Activated T-helper 17 cell treated with anti-CD3 and anti-CD28 coated beads, Interleukin-2, amount 50 U/mL, for 72 hours (primary cell): Measurements from ENCODE around the gene SLC30A5. TPM values are rescaled to one million over a fixed set of nuclear protein-coding genes. Genes with fewer than 3 reads are reported as not detected.

Source experiments
- ATAC-seq: fragments of 150-1000 bp; cut with Tn5 transposase; replicated peaks from 2 replicates; pipeline ENCODE4 v1.10.0; 2021; ENCODE audit warnings: mild to moderate bottlenecking, moderate library complexity
- H3K27ac Mint-ChIP-seq: one replicate; pipeline ENCODE4 v1.8.0; 2022; ENCODE audit warnings: mixed read lengths
- H3K27me3 Mint-ChIP-seq: one replicate; pipeline ENCODE4 v1.8.0; 2022; ENCODE audit warnings: mixed read lengths
- H3K36me3 Mint-ChIP-seq: one replicate; pipeline ENCODE4 v1.8.0; 2022; ENCODE audit warnings: low read depth, mild to moderate bottlenecking, mixed read lengths
- H3K4me1 Mint-ChIP-seq: one replicate; pipeline ENCODE4 v1.8.0; 2022; ENCODE audit warnings: mixed read lengths
- H3K4me3 Mint-ChIP-seq: one replicate; pipeline ENCODE4 v1.8.0; 2022; ENCODE audit warnings: mild to moderate bottlenecking, mixed read lengths
- H3K9me3 Mint-ChIP-seq: one replicate; pipeline ENCODE4 v1.8.0; 2022; ENCODE audit warnings: mixed read lengths
- total RNA-seq, 2 donors: library from RNA; stranded (reverse); gene quantifications; one replicate each; pipeline ENCODE4 v1.2.3, GENCODE V29; 2022

Gene SLC30A5
- total RNA-seq, 2 donors from 2014 or later = 23.7 to 44.7 TPM

- Mint-ChIP-seq H3K4me1 (peaks cover 6% of the 10 kb centered on the region), H3K27ac (peak overlapping the region; percentile 88), H3K4me3 (peak overlapping the region; percentile 92), H3K27me3 (no peaks in the 10 kb centered on the region), H3K9me3 (no peaks in the 10 kb centered on the region), H3K36me3 (peaks cover 57% of the 10 kb centered on the region)
- ATAC-seq = no peak
Observed at GRCh38 chr5:69167493-69167855, 73.7 kb downstream of the SLC30A5 start.

- Mint-ChIP-seq H3K9me3 (no peaks in the 10 kb centered on the region), H3K4me1 (peaks cover 6% of the 10 kb centered on the region), H3K4me3 (peak overlapping the region; percentile 92), H3K27me3 (no peaks in the 10 kb centered on the region), H3K36me3 (peaks cover 62% of the 10 kb centered on the region), H3K27ac (peak overlapping the region; percentile 88)
- ATAC-seq = no peak
Observed at GRCh38 chr5:69167929-69168328, 74.1 kb downstream of the SLC30A5 start.

GRCh38 chr5:69170495-69170894 is 76.7 kb downstream of the SLC30A5 start:
- Mint-ChIP-seq H3K36me3 (peaks cover 87% of the 10 kb centered on the region), H3K4me1 (peaks cover 6% of the 10 kb centered on the region), H3K4me3 (no peak overlapping the region), H3K27ac (no peak overlapping the region), H3K9me3 (no peaks in the 10 kb centered on the region), H3K27me3 (no peaks in the 10 kb centered on the region)
- no peak for ATAC-seq

GRCh38 chr5:69170969-69171368 is 77.2 kb downstream of the SLC30A5 start:
- Mint-ChIP-seq H3K27me3 (no peaks in the 10 kb centered on the region), H3K9me3 (no peaks in the 10 kb centered on the region), H3K27ac (no peak overlapping the region), H3K36me3 (peaks cover 92% of the 10 kb centered on the region), H3K4me1 (peaks cover 6% of the 10 kb centered on the region), H3K4me3 (no peak overlapping the region)
- ATAC-seq = no peak

Other genes with a start within 250 kb of the SLC30A5 start
- 100 to 1,000 TPM; 175 to 220 TPM for gene CCNB1, start 73.1 kb downstream of the SLC30A5 start, total RNA-seq
- 10 to 100 TPM; 36.0 to 49.4 TPM for gene CENPH, start 95.6 kb downstream of the SLC30A5 start, total RNA-seq
- 10 to 100 TPM; 37.5 to 52.4 TPM for gene CDK7, start 140.9 kb downstream of the SLC30A5 start, total RNA-seq
- 10 to 100 TPM; 12.6 to 17.8 TPM for gene CCDC125, start 238.8 kb downstream of the SLC30A5 start, total RNA-seq